ENCODE measurements around the gene NRXN2.

GRCh38 chr11:64582885-64583284 is 140.1 kb downstream of the NRXN2 start:
- TF ChIP-seq GATA1 (IDR thresholded peaks at IDR 0.05; ENCODE audit: low read depth, low read length) (no peak), POLR2A (IDR thresholded peaks at IDR 0.05; ENCODE audit: low read length) (no peak)
